ENCODE measurements around the gene NYNRIN. TPM values are rescaled to one million over a fixed set of nuclear protein-coding genes. Genes with fewer than 3 reads are reported as not detected.

The NYNRIN gene
- total and polyA plus RNA-seq, 2 donors (not counting 3 experiments of a cell fraction or from before 2014, with no cell fraction given), result 37.2 to 42.8 TPM

- POLR2A ChIA-PET, result no interaction called here
These were observed 17.3 kb upstream of the NYNRIN start for GRCh38 chr14:24381363-24382063.

More at GRCh38 chr14:24381363-24382063, 17.3 kb upstream of the NYNRIN start:
- FAIRE-seq (no peak), DNase-seq (ENCODE audit: low read depth, low spot score) (no peak)
- Histone ChIP-seq H3K79me2 (ENCODE audit: control insufficient read depth, insufficient read depth, low read length) (no peaks in the 10 kb centered on the region), H3K9me3 (replicated peaks; ENCODE audit: control insufficient read depth, insufficient read depth, low read length) (no peaks in the 10 kb centered on the region), H3K9me1 (replicated peaks; ENCODE audit: control insufficient read depth, extremely low read depth, insufficient read depth, low read length) (no peaks in the 10 kb centered on the region), H3K27ac (ENCODE audit: insufficient read depth, low read depth, low read length) (no peak overlapping the region), H3K9ac (replicated peaks; ENCODE audit: extremely low read depth, insufficient read depth, low read length) (no peak overlapping the region), H3K36me3 (ENCODE audit: control insufficient read depth in 2 of 2, extremely low read depth in 1 of 2, insufficient read depth in 2 of 2, low read length in 2 of 2) (peaks cover 4 to 18% of the 10 kb centered on the region in 2 experiments), H3K27me3 (ENCODE audit: control insufficient read depth in 2 of 2, insufficient read depth in 2 of 2, low read length in 2 of 2) (peaks cover 1 to 6% of the 10 kb centered on the region in 2 experiments), H3K4me1 (ENCODE audit: control insufficient read depth, extremely low read depth, insufficient read depth, low read length) (no peaks in the 10 kb centered on the region), H4K20me1 (replicated peaks; ENCODE audit: control insufficient read depth, extremely low read depth, insufficient read depth, low read length) (no peaks in the 10 kb centered on the region), H3K4me3 (replicated peaks in 1 of 3; ENCODE audit: insufficient read depth in 1 of 3, low read depth in 1 of 3, low read length in 3 of 3) (no peak overlapping the region), H2AFZ (ENCODE audit: low read depth, low read length) (no peak overlapping the region), H3K4me2 (ENCODE audit: insufficient read depth, low read length) (no peak overlapping the region)
- CTCF ChIA-PET, result interaction anchor here (0.9 to 2.7 kb wide), 4 partner anchors 16 to 50 kb away, joined by 4 to 12 read pairs (median 8); no protein-coding TSS in a partner anchor
- intact Hi-C loops (cut with micrococcal nuclease), result no loop called here
- dilution Hi-C loops (cut with MboI; ENCODE audit: extremely low pct_ligation_motif_present, low sequenced_read_pairs), result no loop called here
- TF ChIP-seq MYC (IDR thresholded peaks at IDR 0.05; ENCODE audit: low read depth, low read length), result no peak
- TF ChIP-seq FOS (IDR thresholded peaks at IDR 0.05; ENCODE audit: borderline replicate concordance, insufficient read depth, low read length), result no peak
- TF ChIP-seq JUN (IDR thresholded peaks at IDR 0.05; ENCODE audit: borderline replicate concordance, insufficient read depth, insufficient read length, low read depth), result no peak
- TF ChIP-seq GATA2 (IDR thresholded peaks at IDR 0.05; ENCODE audit: insufficient read depth, insufficient read length, low read depth, low read length), result no peak
- TF ChIP-seq MAX (IDR thresholded peaks at IDR 0.05; ENCODE audit: insufficient read depth, insufficient read length), result no peak
- no peak for TF ChIP-seq POLR2AphosphoS5 (IDR thresholded peaks at IDR 0.05; ENCODE audit: insufficient read depth, low read depth, low read length)
- TF ChIP-seq POLR2A (IDR thresholded peaks at IDR 0.05; ENCODE audit: low read depth, low read length), result no peak
- no peak for TF ChIP-seq EZH2 (IDR thresholded peaks at IDR 0.05; ENCODE audit: borderline replicate concordance, low read depth, low read length, severe bottlenecking)
- TF ChIP-seq CTCF (IDR thresholded peaks at IDR 0.05; ENCODE audit: extremely low read depth in 1 of 2, insufficient read depth in 1 of 2, low read depth in 1 of 2, low read length in 2 of 2), result no peak
- no TSS peak for BruUV-seq (replicated peaks)

All from endothelial cell of umbilical vein (primary cell).